ENCODE measurements around the gene EXOSC3. TPM values are rescaled to one million over a fixed set of nuclear protein-coding genes. Genes with fewer than 3 reads are reported as not detected.

Gene EXOSC3
- total RNA-seq, 2 donors from 2014 or later: 27.4 to 51.1 TPM

DNA sequence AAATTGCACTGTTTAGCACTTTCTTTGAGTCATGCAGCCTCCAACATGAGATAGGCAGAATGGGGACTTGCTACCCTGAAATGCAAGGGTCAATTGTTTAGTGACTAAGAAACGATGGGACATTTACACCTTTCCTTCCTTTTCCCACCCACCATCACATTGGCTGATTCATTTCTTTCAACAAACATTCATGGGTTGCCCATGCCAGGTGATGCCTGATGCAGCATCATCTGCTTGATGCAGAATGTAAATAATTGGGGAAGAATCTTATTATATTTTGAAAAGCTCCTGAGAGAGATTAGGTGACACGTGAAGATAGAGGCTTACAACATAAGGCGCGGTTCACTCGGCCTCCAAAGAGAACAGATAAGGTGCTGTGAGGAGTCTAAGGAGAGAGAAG is 35.7 kb downstream of the EXOSC3 start:
- no peak for TF ChIP-seq CTCF (IDR thresholded peaks at IDR 0.05)
- Histone ChIP-seq H3K4me3 (no peak overlapping the region), H3K9me3 (no peaks in the 10 kb centered on the region), H3K27ac (no peak overlapping the region), H3K27me3 (no peaks in the 10 kb centered on the region), H3K36me3 (no peaks in the 10 kb centered on the region), H3K9ac (ENCODE audit: low read depth in 2 of 2, low read length in 2 of 2) (no peak overlapping the region), H3K4me1 (no peaks in the 10 kb centered on the region)
- DNase-seq: no peak
- intact Hi-C loops (cut with DNase I): no loop called here

GRCh38 chr9:37747271-37747753 is 37.6 kb downstream of the EXOSC3 start:
- no peaks in the 10 kb centered on the region for H3K4me1 ChIP-seq
- no peaks in the 10 kb centered on the region for H3K36me3 ChIP-seq
- H3K27ac ChIP-seq: no peak overlapping the region
- peak; percentile 90 for TF ChIP-seq CTCF (IDR thresholded peaks at IDR 0.05)
- intact Hi-C loops (cut with DNase I): no loop called here
- no peak overlapping the region for H3K4me3 ChIP-seq
- H3K9ac ChIP-seq (ENCODE audit: low read depth in 2 of 2, low read length in 2 of 2): no peak overlapping the region
- peak; percentile 58 for DNase-seq
- H3K9me3 ChIP-seq: no peaks in the 10 kb centered on the region
- H3K27me3 ChIP-seq: no peaks in the 10 kb centered on the region

DNA sequence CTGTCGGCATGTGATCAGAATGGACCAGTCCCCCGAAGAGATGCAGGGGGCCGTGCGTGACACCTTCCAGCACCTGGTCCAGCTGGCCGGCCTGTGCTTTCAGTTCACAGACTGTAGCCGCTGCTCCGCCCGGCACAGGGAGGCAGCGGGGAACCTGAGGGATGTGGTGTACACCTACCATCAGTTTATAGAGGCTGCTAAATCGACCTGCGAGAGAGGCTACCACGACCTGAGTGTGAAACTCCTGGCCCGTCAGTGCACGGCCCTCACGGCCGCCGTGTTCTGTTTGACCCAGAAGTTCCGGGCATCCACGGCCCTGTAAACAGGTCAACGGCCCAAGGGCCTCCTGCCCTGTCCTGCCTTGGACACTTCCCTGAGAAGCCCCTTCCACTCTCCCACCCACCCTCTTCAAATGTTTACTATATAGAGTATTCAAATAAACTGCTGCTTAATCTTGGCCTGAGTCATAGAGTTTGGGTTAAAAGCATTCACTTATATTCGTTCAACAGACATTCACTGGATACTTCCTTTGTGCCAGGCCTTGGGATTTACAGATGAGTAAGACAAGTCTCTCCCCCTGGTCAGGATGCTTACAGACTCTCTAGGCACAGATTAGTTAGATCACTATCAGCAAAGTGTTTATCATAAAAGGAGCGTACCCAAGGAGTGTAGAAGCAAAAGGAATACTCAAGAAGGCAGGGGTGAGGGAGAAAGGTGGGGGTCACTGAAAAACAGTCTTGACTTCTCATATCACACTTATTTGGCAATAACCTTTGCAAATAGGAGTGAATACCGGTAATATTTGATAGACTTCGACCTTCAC is 38.2 kb downstream of the EXOSC3 start:
- Histone ChIP-seq H3K9me3 (no peaks in the 10 kb centered on the region), H3K4me1 (no peaks in the 10 kb centered on the region), H3K27me3 (no peaks in the 10 kb centered on the region), H3K9ac (ENCODE audit: low read depth in 2 of 2, low read length in 2 of 2) (no peak overlapping the region), H3K27ac (no peak overlapping the region), H3K4me3 (no peak overlapping the region), H3K36me3 (no peaks in the 10 kb centered on the region)
- TF ChIP-seq CTCF (IDR thresholded peaks at IDR 0.05): no peak
- intact Hi-C loops (cut with DNase I): no loop called here
- no peak for DNase-seq

DNA sequence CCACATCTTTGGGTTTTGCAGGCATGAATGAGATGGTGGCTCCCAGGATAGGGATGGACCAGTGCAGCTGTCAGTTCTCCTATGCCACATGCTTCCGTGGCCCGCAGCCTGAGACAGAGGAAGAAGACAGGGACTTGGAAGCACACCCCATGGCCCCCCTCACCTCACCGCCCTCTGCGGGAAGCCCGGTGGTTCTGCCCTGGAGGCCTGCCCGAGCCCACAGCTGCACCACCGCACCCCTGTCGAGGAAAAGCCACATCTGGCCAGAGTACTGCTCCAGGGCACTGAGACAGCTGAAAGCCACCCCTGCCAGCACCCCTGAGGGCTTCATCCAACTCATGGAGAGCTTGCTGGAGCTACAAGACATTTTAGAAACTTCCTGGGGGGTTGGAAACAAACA is 38.9 kb downstream of the EXOSC3 start:
- DNase-seq: no peak
- Histone ChIP-seq H3K9me3 (no peaks in the 10 kb centered on the region), H3K4me3 (no peak overlapping the region), H3K27ac (no peak overlapping the region), H3K4me1 (no peaks in the 10 kb centered on the region), H3K9ac (ENCODE audit: low read depth in 2 of 2, low read length in 2 of 2) (no peak overlapping the region), H3K27me3 (no peaks in the 10 kb centered on the region), H3K36me3 (no peaks in the 10 kb centered on the region)
- intact Hi-C loops (cut with DNase I): no loop called here
- no peak for TF ChIP-seq CTCF (IDR thresholded peaks at IDR 0.05)

GRCh38 chr9:37740631-37741328 is 44.1 kb downstream of the EXOSC3 start:
- Histone ChIP-seq H3K9me3 (no peaks in the 10 kb centered on the region), H3K9ac (ENCODE audit: low read depth in 2 of 2, low read length in 2 of 2) (no peak overlapping the region), H3K36me3 (no peaks in the 10 kb centered on the region), H3K4me3 (no peak overlapping the region), H3K4me1 (no peaks in the 10 kb centered on the region), H3K27ac (no peak overlapping the region), H3K27me3 (no peaks in the 10 kb centered on the region)
- no peak for TF ChIP-seq CTCF (IDR thresholded peaks at IDR 0.05)
- intact Hi-C loops (cut with DNase I): no loop called here
- no peak for DNase-seq
